Small intestine (tissue), 7 donors: ENCODE data around the gene HEXIM1. TPM values are rescaled to one million over a fixed set of nuclear protein-coding genes. Genes with fewer than 3 reads are reported as not detected.

Experiments
- DNase-seq, 2 donors: peaks; one replicate each; pipeline versions ENCODE4 v3.0.0 to v3.0.0-alpha.2; 2013
- FAIRE-seq: peaks from 2 replicates; lab custom pipeline; 2012; peaks lifted over from hg19 to GRCh38; lab: Jason Lieb, UNC
- H3K27ac ChIP-seq, 3 donors: one replicate each; pipeline ENCODE4 v1.5.1; 2013; ENCODE audit warnings: low read length in 2 of 3, mild to moderate bottlenecking in 2 of 3, control low read depth in 1 of 3, inconsistent platforms in 1 of 3, low read depth in 1 of 3, moderate library complexity in 1 of 3
- H3K27me3 ChIP-seq, 3 donors: one replicate each; pipeline ENCODE4 v1.6.1; 2013; ENCODE audit warnings: low read length in 3 of 3, inconsistent platforms in 1 of 3; ENCODE audit not compliant: control insufficient read depth in 3 of 3, insufficient read depth in 3 of 3
- H3K36me3 ChIP-seq, 3 donors: one replicate each; pipeline ENCODE4 v1.6.1; 2013; ENCODE audit warnings: low read length in 3 of 3, inconsistent platforms in 1 of 3, low read depth in 1 of 3, mild to moderate bottlenecking in 1 of 3, moderate library complexity in 1 of 3; ENCODE audit not compliant: control insufficient read depth in 3 of 3, insufficient read depth in 2 of 3
- H3K4me1 ChIP-seq, 3 donors: one replicate each; pipeline ENCODE4 v1.6.1; 2013; ENCODE audit warnings: low read length in 2 of 3, inconsistent platforms in 1 of 3, low read depth in 1 of 3, mild to moderate bottlenecking in 1 of 3, moderate library complexity in 1 of 3; ENCODE audit not compliant: control insufficient read depth in 3 of 3, insufficient read depth in 2 of 3
- H3K4me3 ChIP-seq, 3 donors: one replicate each; pipeline ENCODE4 v1.5.1; 2013; ENCODE audit warnings: low read length in 3 of 3, control low read depth in 1 of 3, inconsistent platforms in 1 of 3, low read depth in 1 of 3, mild to moderate bottlenecking in 1 of 3, moderate library complexity in 1 of 3
- H3K9me3 ChIP-seq, 2 donors: one replicate each; pipeline ENCODE4 v1.6.1; 2013; ENCODE audit warnings: low read depth in 1 of 2, low read length in 1 of 2; ENCODE audit not compliant: control insufficient read depth in 2 of 2, insufficient read depth in 1 of 2
- WGBS, 3 donors: extraction: QIAGEN DNeasy Blood & Tissue Kit; methylation state at CpG; one replicate each; pipeline ENCODE4 v1.1.7; 2013; 5-methylcytosine and 5-hydroxymethylcytosine counted together
- polyA plus RNA-seq, 4 donors: library from polyadenylated mRNA; stranded (reverse) in 3 of 4; unstranded in 1 of 4; fragments of 200-250 nt in 3 of 4; fragments of 120-200 nt in 1 of 4; gene quantifications; one replicate each; pipeline versions ENCODE4 v1.2.1 to v1.2.3, GENCODE V29; 2013
- donor health status: healthy with polysubstance abuse.
- donor health status: control.
- donor health status: control.
- donor health status: Bipolar disorder and iron deficiency.
- donor health status: healthy.

HEXIM1 gene
- polyA plus RNA-seq, 4 donors, result 17.5 to 51.7 (median 42.4) TPM

GRCh38 chr17:45116434-45117016 is 31.8 kb upstream of the HEXIM1 start:
- FAIRE-seq (no peak), DNase-seq (no peak)
- peaks cover 0 to 67% (median 0%) of the 10 kb centered on the region in 3 donors for H3K36me3 ChIP-seq
- H3K27ac ChIP-seq, result no peak overlapping the region
- 90 to 93% (median 91%) methylated on average over 8 to 10 of the region's 10 CpGs for WGBS, 3 donors
- no peak overlapping the region for H3K4me3 ChIP-seq
- no peaks in the 10 kb centered on the region for H3K27me3 ChIP-seq
- no peaks in the 10 kb centered on the region for H3K9me3 ChIP-seq
- no peaks in the 10 kb centered on the region for H3K4me1 ChIP-seq

GRCh38 chr17:45117334-45117733 is 30.9 kb upstream of the HEXIM1 start:
- peaks cover 0 to 2% (median 2%) of the 10 kb centered on the region in 3 donors for H3K4me1 ChIP-seq
- no peak for FAIRE-seq
- H3K27me3 ChIP-seq, result no peaks in the 10 kb centered on the region
- no peak overlapping the region for H3K27ac ChIP-seq
- WGBS, 3 donors, result 90 to 93% (median 91%) methylated on average over 4 of the region's 4 CpGs
- no peaks in the 10 kb centered on the region for H3K9me3 ChIP-seq
- H3K36me3 ChIP-seq, result peaks cover 0 to 59% (median 0%) of the 10 kb centered on the region in 3 donors
- no peak for DNase-seq
- H3K4me3 ChIP-seq, result no peak overlapping the region

GRCh38 chr17:45117848-45118646 is 30.2 kb upstream of the HEXIM1 start:
- no peak overlapping the region for H3K4me3 ChIP-seq
- FAIRE-seq (no peak), DNase-seq (no peak)
- H3K27ac ChIP-seq, result no peak overlapping the region
- H3K27me3 ChIP-seq, result no peaks in the 10 kb centered on the region
- H3K9me3 ChIP-seq, result no peaks in the 10 kb centered on the region
- peaks cover 0 to 9% (median 4%) of the 10 kb centered on the region in 3 donors for H3K4me1 ChIP-seq
- H3K36me3 ChIP-seq, result peaks cover 0 to 52% (median 0%) of the 10 kb centered on the region in 3 donors
- WGBS, 3 donors, result 89 to 90% (median 89%) methylated on average over 20 of the region's 20 CpGs

- 87 to 94% (median 89%) methylated on average over 23 of the region's 23 CpGs for WGBS, 3 donors
- DNase-seq (no peak), FAIRE-seq (no peak)
- Histone ChIP-seq H3K4me3 (no peak overlapping the region), H3K27ac (no peak overlapping the region), H3K27me3 (no peaks in the 10 kb centered on the region), H3K36me3 (peaks cover 0 to 45% (median 0%) of the 10 kb centered on the region in 3 donors), H3K4me1 (peaks cover 0 to 15% (median 8%) of the 10 kb centered on the region in 3 donors), H3K9me3 (no peaks in the 10 kb centered on the region)
Measured at GRCh38 chr17:45118691-45119090, 29.6 kb upstream of the HEXIM1 start.

- Histone ChIP-seq H3K9me3 (no peaks in the 10 kb centered on the region), H3K4me3 (no peak overlapping the region), H3K27me3 (no peaks in the 10 kb centered on the region), H3K27ac (no peak overlapping the region), H3K36me3 (peaks cover 0 to 35% (median 0%) of the 10 kb centered on the region in 3 donors), H3K4me1 (peaks cover 0 to 26% (median 11%) of the 10 kb centered on the region in 3 donors)
- no peak for DNase-seq
- WGBS, 3 donors, result 85 to 90% (median 86%) methylated on average over 8 of the region's 8 CpGs
- FAIRE-seq, result no peak
Measured at GRCh38 chr17:45119964-45120363, 28.3 kb upstream of the HEXIM1 start.

- FAIRE-seq, result no peak
- H3K36me3 ChIP-seq, result peaks cover 0 to 32% (median 0%) of the 10 kb centered on the region in 3 donors
- H3K27me3 ChIP-seq, result no peaks in the 10 kb centered on the region
- H3K9me3 ChIP-seq, result no peaks in the 10 kb centered on the region
- 86 to 96% (median 91%) methylated on average over 20 to 22 of the region's 22 CpGs for WGBS, 3 donors
- H3K27ac ChIP-seq, result no peak overlapping the region
- DNase-seq, result no peak
- no peak overlapping the region for H3K4me3 ChIP-seq
- H3K4me1 ChIP-seq, result peaks cover 0 to 28% (median 11%) of the 10 kb centered on the region in 3 donors
Measured at GRCh38 chr17:45120558-45120957, 27.7 kb upstream of the HEXIM1 start.

- Histone ChIP-seq H3K9me3 (no peaks in the 10 kb centered on the region), H3K4me1 (peaks cover 0 to 28% (median 11%) of the 10 kb centered on the region in 3 donors), H3K27me3 (no peaks in the 10 kb centered on the region), H3K4me3 (no peak overlapping the region), H3K27ac (no peak overlapping the region), H3K36me3 (peaks cover 0 to 32% (median 0%) of the 10 kb centered on the region in 3 donors)
- 56 to 92% (median 57%) methylated on average over 23 to 45 of the region's 45 CpGs for WGBS, 3 donors
- FAIRE-seq (no peak), DNase-seq (no peak)
Measured at GRCh38 chr17:45121055-45121454, 27.2 kb upstream of the HEXIM1 start.

GRCh38 chr17:45123076-45123770 is 25.1 kb upstream of the HEXIM1 start:
- H3K4me1 ChIP-seq, result peaks cover 0 to 46% (median 17%) of the 10 kb centered on the region in 3 donors

More at GRCh38 chr17:45123076-45123770, 25.1 kb upstream of the HEXIM1 start:
- WGBS, 3 donors, result 87 to 88% (median 88%) methylated on average over 6 of the region's 6 CpGs
- H3K9me3 ChIP-seq, result no peaks in the 10 kb centered on the region
- peaks cover 0 to 21% (median 0%) of the 10 kb centered on the region in 3 donors for H3K36me3 ChIP-seq
- DNase-seq (no peak), FAIRE-seq (no peak)
- H3K27ac ChIP-seq, result peak overlapping the region in 2 of 3 donors; percentile 4 to 50
- H3K27me3 ChIP-seq, result no peaks in the 10 kb centered on the region
- no peak overlapping the region for H3K4me3 ChIP-seq
